GM12891 (cell line): Measurements from ENCODE around the gene MEFV.

Source experiments
- PAX5 ChIP-seq: IDR thresholded peaks from 2 replicates; pipeline ENCODE4 v1.6.1; 2011; ENCODE audit warnings: low read length, moderate library complexity, mild to moderate bottlenecking; ENCODE audit not compliant: insufficient read depth, severe bottlenecking
- POLR2A ChIP-seq: IDR thresholded peaks from 2 replicates; pipeline ENCODE4 v1.6.1; 2011; ENCODE audit warnings: low read depth, low read length, control low read depth
- POLR2AphosphoS5 ChIP-seq: IDR thresholded peaks from 2 replicates; pipeline ENCODE4 v1.6.1; 2011; ENCODE audit warnings: low read depth, low read length, control low read depth
- SPI1 ChIP-seq: IDR thresholded peaks from 2 replicates; pipeline ENCODE4 v1.6.1; 2011; ENCODE audit warnings: low read depth, low read length, control low read depth
- TAF1 ChIP-seq: IDR thresholded peaks from 2 replicates; pipeline ENCODE4 v1.6.1; 2011; ENCODE audit warnings: low read depth, low read length, control low read depth

DNA sequence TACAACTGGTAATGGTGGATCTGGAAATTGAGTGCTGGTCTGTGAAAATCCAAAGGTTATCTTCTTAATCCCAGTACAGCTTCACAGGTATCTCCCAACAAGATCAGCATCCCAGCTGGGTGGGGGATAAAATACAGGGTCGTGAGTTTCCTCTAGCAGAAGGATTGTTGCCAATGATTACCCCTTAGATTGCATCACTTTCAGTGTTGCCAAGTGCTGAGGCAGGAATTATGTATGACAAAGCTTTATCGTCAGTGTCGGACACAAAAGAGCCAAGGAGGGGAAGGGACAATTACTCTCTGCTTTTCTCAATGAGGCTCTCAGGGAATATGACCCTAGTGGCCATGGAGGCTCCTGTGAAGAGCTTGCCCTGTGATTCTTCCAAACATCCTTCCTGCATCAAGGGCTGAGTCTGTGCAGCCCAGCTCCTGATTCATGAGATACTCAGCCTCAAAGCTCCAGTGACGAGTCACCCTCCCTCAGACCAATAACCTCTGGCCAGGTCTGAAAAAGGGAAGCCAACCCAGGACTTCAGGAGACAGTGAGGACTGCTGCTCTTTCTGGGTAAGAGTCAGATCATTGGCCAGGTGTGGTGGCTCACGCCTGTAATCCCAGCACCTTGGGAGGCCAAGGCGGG lies 53.4 kb downstream of the MEFV start:
- no peak for TF ChIP-seq POLR2AphosphoS5
- TF ChIP-seq POLR2A, result no peak
- no peak for TF ChIP-seq TAF1
- TF ChIP-seq PAX5, result no peak
- no peak for TF ChIP-seq SPI1
